Upper lobe of left lung (tissue), 4 donors: ENCODE data around the gene CRYBB3.

ENCODE experiments used
- CTCF ChIP-seq, 6 experiments: fragments of 450-650 bp in 4 of 6; fragments of 200-600 bp in 2 of 6; sonication (generic) in 2 of 6; IDR thresholded peaks; one replicate each; pipeline ENCODE4 v1.5.1; 2016 to 2019; ENCODE audit warnings: antibody characterized with exemption in 6 of 6
- POLR2A ChIP-seq, 4 donors: fragments of 450-650 bp; IDR thresholded peaks; one replicate each; pipeline ENCODE4 v1.5.1; 2016 to 2017; ENCODE audit warnings: antibody characterized with exemption in 4 of 4, mild to moderate bottlenecking in 2 of 4
- POLR2AphosphoS5 ChIP-seq, 2 donors: sonication (generic); formaldehyde crosslinking; IDR thresholded peaks; one replicate each; pipeline ENCODE4 v1.5.1; 2017; ENCODE audit warnings: antibody characterized with exemption in 2 of 2

GRCh38 chr22:25219948-25220442 is 20.3 kb downstream of the CRYBB3 start:
- TF ChIP-seq POLR2A (IDR thresholded peaks at IDR 0.05) (no peak), CTCF (IDR thresholded peaks at IDR 0.05) (no peak), POLR2AphosphoS5 (IDR thresholded peaks at IDR 0.05) (no peak)
